GM18867 (cell line): ENCODE measurements around the gene PTPRN2.

Experiments
- ATAC-seq: cut with Tn5 transposase; IDR thresholded peaks from one replicate; pipeline ENCODE4 v1.9.1; 2021; ENCODE audit warnings: mild to moderate bottlenecking, moderate library complexity; ENCODE audit not compliant: unreplicated experiment

The PTPRN2 gene

DNA sequence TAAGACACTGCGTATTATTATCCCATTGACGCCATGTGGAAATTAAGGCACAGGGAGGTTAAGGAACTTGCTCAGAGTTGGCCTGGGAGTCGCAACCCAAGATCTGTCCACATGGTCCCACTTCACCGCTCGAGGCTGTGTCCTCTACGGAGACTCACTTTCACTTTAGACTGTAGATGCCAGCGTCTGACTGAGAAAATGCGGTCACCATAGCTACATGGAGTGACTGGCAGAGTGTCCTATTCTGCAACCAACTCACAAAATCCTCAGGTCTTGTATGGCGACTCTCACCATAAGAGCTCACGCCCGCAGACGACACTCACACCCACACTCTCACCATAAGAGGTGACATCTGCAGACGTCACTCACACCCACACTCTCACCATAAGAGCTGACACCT, 257.9 kb downstream of the PTPRN2 start:
- ATAC-seq, result no peak

GRCh38 chr7:158329014-158329610, 258.5 kb downstream of the PTPRN2 start:
- no peak for ATAC-seq

DNA sequence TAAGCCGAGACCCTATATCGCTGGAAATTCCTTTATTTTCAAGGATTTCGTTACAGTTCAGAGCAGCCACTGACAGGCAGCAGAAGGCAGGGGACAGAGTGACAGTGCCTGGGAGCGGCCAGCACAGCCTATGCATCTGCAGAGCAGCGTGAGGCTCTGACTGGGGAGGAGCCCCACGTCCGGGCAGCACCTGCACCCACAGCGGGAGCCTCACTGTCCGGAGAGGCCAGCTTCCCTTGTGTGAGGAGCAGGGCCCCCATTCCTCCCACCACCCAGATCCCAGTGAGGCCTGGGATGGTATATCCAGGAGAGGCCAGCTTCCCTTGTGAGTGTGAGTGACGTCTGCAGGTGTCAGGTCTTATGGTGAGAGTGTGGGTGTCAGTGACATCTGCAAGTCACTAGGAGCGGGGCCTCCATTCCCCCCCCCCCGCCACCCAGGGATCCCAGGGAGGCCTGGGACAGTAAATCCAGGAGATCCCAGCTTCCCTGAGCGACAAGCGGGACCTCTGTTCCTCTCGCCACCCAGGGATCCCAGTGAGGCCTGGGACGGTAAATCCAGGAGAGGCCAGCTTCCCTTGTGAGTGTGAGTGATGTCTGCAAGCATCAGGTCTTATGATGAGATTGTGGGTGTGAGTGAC, 259.1 kb downstream of the PTPRN2 start:
- ATAC-seq, result no peak

DNA sequence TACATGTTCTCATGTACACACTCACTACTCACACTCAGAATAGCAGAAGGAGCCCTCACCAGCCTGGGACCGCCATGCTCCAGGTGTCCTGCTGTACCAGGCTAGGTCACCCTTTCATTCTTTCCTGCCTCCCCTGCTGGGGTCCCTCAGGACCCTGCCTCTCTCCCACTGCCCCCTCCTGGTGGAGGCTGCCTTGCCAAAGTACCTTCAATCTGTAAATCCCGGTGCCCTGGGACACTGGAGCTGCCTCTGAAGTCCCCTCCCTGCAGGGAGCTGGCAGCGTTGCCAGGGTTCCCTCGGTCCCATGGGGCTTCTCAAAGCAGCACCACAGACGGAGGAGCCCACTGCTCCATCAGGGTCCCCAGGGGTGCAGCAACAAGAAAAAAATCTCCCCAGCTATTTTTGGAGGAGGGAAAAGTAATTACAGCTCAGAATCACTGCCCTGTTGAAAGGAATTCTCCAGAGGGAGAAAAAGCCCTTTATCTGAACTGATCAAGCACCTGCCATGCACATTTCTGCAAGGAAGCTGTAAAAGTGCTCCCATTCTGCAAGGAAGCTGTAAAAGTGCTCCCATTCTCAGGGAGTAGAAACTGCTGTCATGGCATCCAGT, 259.9 kb downstream of the PTPRN2 start:
- ATAC-seq, result no peak

DNA sequence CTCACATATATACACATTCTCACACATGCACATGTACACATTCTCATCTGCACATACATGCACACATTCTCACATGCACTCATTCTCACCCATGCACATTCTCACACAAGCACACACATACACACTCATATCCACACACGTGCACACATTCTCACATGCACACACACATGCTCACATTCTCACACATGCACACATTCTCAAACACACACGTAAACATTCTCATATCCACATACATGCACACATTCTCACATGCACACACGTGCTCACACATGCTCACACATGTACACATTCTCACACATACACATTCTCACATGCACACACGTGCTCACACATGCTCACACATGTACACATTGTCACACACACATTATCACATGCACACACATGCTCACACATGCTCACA, 260.6 kb downstream of the PTPRN2 start:
- no peak for ATAC-seq

DNA sequence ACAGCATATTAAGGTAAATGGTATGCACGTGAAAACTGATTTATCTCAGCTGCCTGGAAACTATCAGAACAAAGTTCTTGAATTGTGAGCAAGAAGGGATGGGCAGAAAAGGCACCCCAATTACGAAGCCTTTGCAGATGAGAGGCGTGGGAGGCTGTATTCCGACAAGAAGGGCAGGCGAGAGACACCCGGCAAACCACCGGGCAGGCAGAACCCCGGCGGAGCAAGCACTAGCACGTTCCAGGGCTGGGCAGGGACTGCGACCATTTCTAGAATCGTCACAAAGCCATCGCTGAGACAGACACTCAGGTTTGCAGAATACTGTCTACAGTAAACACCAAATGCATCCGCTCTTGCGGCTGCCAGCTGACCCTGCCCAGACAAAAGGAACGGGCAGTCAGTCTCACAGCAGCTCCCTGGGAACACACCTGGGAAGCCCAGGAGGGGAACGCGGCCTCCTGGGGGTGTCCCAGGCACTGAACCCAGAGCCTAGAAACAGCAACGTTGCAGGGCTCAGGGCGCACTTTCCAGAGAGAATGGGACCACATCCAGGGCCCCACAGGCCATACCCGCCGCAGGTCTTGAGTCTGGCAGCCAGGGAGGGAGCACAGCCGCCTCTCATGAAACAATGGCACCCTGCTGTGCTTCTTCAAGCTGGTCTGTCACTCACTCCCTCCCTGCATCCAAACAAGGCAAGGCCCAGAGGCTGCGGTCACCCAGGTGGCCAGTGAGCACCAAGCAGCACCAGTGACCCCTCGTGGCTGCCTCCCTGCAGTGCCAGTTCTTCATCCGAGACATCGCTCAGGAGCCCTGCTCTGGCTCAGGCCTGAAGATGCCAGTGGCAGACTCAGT, 261.9 kb downstream of the PTPRN2 start:
- ATAC-seq, result no peak

- ATAC-seq, result no peak
Measured at GRCh38 chr7:158324397-158325360, 262.9 kb downstream of the PTPRN2 start.

DNA sequence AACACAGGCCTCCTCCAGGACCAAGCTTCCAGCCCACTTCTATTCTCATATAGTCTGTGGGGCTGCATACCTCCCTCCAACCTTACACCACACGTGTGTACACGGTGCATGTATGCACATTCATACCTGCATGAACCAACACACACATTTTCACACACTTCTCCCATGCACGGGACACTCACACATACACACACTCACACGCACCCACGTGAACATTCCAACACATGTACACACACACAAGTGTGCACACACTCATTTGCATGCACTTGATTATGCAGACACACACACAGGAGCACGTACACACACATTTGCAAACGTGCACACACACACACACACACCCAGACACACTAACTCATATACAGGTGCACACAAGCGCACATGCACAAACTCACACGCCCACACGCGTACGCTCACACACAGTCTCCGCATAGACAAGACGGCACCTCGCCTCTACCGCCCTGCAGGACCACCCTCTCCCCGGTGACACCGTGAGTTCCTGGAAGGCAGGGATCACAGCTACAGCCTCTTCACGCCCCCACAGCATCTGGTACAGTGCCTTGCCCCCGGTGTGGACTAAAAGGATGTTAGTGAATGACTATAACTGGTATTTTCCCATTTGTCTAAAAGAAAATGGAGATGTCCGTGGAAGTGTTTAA, 263.8 kb downstream of the PTPRN2 start:
- ATAC-seq, result no peak

DNA sequence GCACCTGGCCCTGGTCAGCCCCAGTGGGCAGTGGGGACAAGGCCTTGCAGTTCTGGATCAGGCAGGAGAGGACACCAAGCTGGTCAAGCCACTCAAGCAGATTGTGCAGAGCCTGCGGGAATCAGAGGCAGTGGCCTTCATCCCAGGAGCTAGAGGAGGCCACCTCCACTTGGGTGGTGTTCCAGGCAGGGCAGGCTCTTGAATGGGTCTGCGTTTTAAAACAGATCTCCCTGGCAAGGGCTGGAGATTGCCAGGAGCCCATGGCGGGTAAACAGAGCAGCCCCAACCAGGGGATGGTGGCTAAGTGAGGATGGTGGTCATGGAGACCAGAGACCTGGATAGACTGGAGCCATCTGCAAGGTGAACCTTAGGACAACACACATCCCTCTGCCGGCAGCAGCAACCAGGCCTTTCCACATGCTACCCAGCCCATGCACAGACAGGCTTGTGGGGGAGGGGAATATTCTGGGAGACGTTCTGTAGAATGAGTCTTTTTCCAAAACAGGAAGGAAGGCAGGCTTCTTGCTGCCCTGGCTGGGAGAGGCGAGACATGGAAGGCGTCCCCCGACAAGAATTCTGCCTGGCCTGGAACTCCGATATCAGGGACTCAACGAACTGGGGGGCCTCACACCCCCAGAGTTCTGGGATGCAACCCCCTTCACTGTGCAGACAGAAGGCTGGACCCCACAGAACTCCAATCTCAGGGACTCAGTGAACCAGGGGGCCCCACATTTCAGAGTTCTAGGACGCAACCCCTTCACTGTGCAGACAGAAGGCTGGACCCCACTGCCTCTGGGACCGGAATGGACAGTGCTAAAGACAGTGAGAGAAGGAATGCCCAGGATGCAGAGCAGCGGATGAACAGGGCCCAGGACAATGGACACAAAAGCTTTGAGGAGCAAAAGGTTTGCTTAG, 264.8 kb downstream of the PTPRN2 start:
- ATAC-seq, result no peak

- no peak for ATAC-seq
Measured at GRCh38 chr7:158321936-158322615, 265.5 kb downstream of the PTPRN2 start.

- ATAC-seq, result no peak
Measured at GRCh38 chr7:158321056-158321700, 266.4 kb downstream of the PTPRN2 start.

GRCh38 chr7:158320328-158320727, 267.3 kb downstream of the PTPRN2 start:
- no peak for ATAC-seq

GRCh38 chr7:158318511-158318913, 269.1 kb downstream of the PTPRN2 start:
- no peak for ATAC-seq

DNA sequence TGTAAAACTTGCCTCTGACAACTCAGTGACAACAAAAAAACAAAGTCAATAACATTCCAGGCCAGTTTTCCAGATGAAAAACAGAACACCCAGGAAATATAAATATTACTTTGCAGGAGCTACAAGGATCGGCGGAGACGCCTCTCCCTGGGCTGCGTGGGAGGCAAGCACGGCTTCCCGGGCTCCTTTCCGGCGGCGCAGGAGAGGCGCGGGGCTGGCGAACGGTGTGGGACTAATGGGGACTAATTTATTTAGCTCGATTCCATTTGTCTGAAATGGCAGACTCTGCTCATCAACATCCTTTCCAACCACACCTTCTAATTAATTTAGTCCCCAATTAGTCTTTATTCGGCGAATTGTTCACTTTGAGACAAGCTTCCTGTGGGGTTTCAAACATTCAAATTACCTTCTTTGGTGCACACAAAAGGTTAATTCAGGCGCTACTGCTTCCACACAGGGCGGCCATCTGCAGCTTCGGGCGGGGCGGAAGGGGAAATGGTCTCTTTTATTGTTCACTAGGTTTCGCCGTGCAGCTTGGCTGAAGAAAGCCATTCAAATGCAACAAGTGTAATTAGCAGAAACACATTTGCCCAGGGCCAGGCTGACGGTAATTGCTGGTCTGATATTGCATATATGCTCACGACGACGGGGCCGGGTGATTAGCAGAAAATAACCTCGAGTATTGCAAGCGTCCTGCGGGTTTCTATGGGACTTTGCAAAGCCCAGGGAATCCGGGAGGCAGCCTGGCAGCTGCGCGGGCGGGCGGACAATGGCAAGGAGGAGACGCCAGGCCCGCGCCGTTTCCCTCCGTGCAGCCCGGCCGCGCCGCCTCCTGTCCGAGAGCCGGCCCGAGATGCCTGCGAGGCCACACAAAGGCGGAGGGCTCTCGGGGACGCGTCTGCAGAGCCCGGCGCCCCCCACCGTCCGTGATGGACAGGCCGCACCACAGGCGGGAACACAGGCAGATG, 270.1 kb downstream of the PTPRN2 start:
- ATAC-seq, result no peak

GRCh38 chr7:158316466-158317031, 271.1 kb downstream of the PTPRN2 start:
- ATAC-seq, result no peak

- ATAC-seq, result no peak
Measured at GRCh38 chr7:158315881-158316280, 271.7 kb downstream of the PTPRN2 start.
